DMS114 treated with DMSO at 0.1 percent for 48 hours (cell line): ENCODE measurements around the gene OR4D5.

ENCODE experiments used
- DNase-seq: peaks from one replicate; lab custom pipeline; 2025; ENCODE audit not compliant: unreplicated experiment; lab: John Stamatoyannopoulos, UW

The OR4D5 gene

GRCh38 chr11:123939317-123939716 lies at the start of gene OR4D5:
Gene OR4D5, plus strand, starts transcription at chr11:123939617. Its CDS starts 0 bp downstream, at chr11:123939617.
- no peak for DNase-seq

- DNase-seq, result no peak
Observed at GRCh38 chr11:123892031-123892430, 47.4 kb upstream of the OR4D5 start.

- no peak for DNase-seq
Observed at GRCh38 chr11:123899792-123900191, 39.6 kb upstream of the OR4D5 start.

- DNase-seq, result no peak
Observed at GRCh38 chr11:123901867-123902266, 37.5 kb upstream of the OR4D5 start, which contains the start of gene OR8D4. Gene OR8D4, plus strand, starts transcription at chr11:123902167. Its CDS starts 4,265 bp downstream, at chr11:123906432.

GRCh38 chr11:123903932-123904331 lies 35.5 kb upstream of the OR4D5 start:
- no peak for DNase-seq

- no peak for DNase-seq
Observed at GRCh38 chr11:123904932-123905331, 34.5 kb upstream of the OR4D5 start.

- DNase-seq, result no peak
Observed at GRCh38 chr11:123905826-123906225, 33.6 kb upstream of the OR4D5 start.

- no peak for DNase-seq
Observed at GRCh38 chr11:123920943-123921342, 18.5 kb upstream of the OR4D5 start.

- DNase-seq, result no peak
Observed at GRCh38 chr11:123924027-123924426, 15.4 kb upstream of the OR4D5 start.

- no peak for DNase-seq
Observed at GRCh38 chr11:123942413-123942812, 3.0 kb downstream of the OR4D5 start.

- DNase-seq, result no peak
Observed at GRCh38 chr11:123943738-123944137, 4.3 kb downstream of the OR4D5 start, which contains the start of gene OR6T1. Gene OR6T1, minus strand, starts transcription at chr11:123943838. Its CDS starts 0 bp downstream, at chr11:123943838.

- DNase-seq, result no peak
Observed at GRCh38 chr11:123945132-123945531, 5.7 kb downstream of the OR4D5 start.

- DNase-seq, result no peak
Observed at GRCh38 chr11:123956752-123957151, 17.3 kb downstream of the OR4D5 start.

GRCh38 chr11:123973816-123974215 lies 34.4 kb downstream of the OR4D5 start:
- DNase-seq, result no peak

- DNase-seq, result no peak
Observed at GRCh38 chr11:123976770-123977560, 37.5 kb downstream of the OR4D5 start.

GRCh38 chr11:123977731-123978347 lies 38.4 kb downstream of the OR4D5 start, which contains the start of gene OR10S1:
Gene OR10S1, minus strand, starts transcription at chr11:123977781. Its CDS starts 117 bp downstream, at chr11:123977664.
- no peak for DNase-seq

GRCh38 chr11:123979311-123979710 lies 39.9 kb downstream of the OR4D5 start:
- DNase-seq, result no peak
